ENCODE measurements around the gene ITPRID2. TPM values are rescaled to one million over a fixed set of nuclear protein-coding genes. Genes with fewer than 3 reads are reported as not detected.

Gene ITPRID2
- polyA plus RNA-seq, 3 donors, result 17.9 to 50.2 (median 23.0) TPM

GRCh38 chr2:181952404-181953226, 61.1 kb downstream of the ITPRID2 start:
- Histone ChIP-seq H3K27me3 (ENCODE audit: control insufficient read depth in 2 of 2, insufficient read depth in 2 of 2, low read length in 2 of 2) (no peaks in the 10 kb centered on the region), H3K4me1 (ENCODE audit: control insufficient read depth in 1 of 2, insufficient read depth in 2 of 2, low read length in 2 of 2) (peaks cover 6 to 7% of the 10 kb centered on the region in 2 donors), H3K4me2 (replicated peaks; ENCODE audit: extremely low read depth, low read length, poor library complexity, severe bottlenecking) (no peak overlapping the region), H2AFZ (ENCODE audit: insufficient read depth, low read depth, low read length, poor library complexity, severe bottlenecking) (no peak overlapping the region), H3K79me2 (ENCODE audit: insufficient read depth, low read length) (no peaks in the 10 kb centered on the region), H3K4me3 (replicated peaks in 1 of 3; ENCODE audit: low read depth in 2 of 3, low read length in 3 of 3) (no peak overlapping the region), H4K20me1 (ENCODE audit: insufficient read depth, low read length) (no peaks in the 10 kb centered on the region), H3K27ac (ENCODE audit: low read depth in 1 of 2, low read length in 2 of 2) (no peak overlapping the region), H3K9me3 (replicated peaks in 1 of 2; ENCODE audit: control insufficient read depth in 1 of 2, insufficient read depth in 1 of 2, low read length in 2 of 2) (no peaks in the 10 kb centered on the region), H3K9ac (ENCODE audit: insufficient read depth, low read length, poor library complexity, severe bottlenecking) (no peak overlapping the region), H3K36me3 (replicated peaks in 1 of 2; ENCODE audit: control insufficient read depth in 1 of 2, insufficient read depth in 2 of 2, low read length in 2 of 2) (no peaks in the 10 kb centered on the region)
- intact Hi-C loops (cut with micrococcal nuclease), result loop anchor here in 1 of 2 donors (10.0 kb wide), 1 partner anchor 208 kb away; no protein-coding TSS in a partner anchor
- DNase-seq, result no peak
- TF ChIP-seq, protein P1, sequence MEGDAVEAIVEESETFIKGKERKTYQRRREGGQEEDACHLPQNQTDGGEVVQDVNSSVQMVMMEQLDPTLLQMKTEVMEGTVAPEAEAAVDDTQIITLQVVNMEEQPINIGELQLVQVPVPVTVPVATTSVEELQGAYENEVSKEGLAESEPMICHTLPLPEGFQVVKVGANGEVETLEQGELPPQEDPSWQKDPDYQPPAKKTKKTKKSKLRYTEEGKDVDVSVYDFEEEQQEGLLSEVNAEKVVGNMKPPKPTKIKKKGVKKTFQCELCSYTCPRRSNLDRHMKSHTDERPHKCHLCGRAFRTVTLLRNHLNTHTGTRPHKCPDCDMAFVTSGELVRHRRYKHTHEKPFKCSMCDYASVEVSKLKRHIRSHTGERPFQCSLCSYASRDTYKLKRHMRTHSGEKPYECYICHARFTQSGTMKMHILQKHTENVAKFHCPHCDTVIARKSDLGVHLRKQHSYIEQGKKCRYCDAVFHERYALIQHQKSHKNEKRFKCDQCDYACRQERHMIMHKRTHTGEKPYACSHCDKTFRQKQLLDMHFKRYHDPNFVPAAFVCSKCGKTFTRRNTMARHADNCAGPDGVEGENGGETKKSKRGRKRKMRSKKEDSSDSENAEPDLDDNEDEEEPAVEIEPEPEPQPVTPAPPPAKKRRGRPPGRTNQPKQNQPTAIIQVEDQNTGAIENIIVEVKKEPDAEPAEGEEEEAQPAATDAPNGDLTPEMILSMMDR (IDR thresholded peaks at IDR 0.05), result no peak
- no CpG with 5 or more reads among the region's 1 CpG for WGBS (ENCODE audit: insufficient coverage)
- peaks cover 0 to 2% (median 0%) of the 10 kb centered on the region in 7 donors for H3K9me3 Mint-ChIP-seq
- H3K36me3 Mint-ChIP-seq, result no peaks in the 10 kb centered on the region
- H3K27ac Mint-ChIP-seq, result no peak overlapping the region
- peaks cover 11% of the 10 kb centered on the region for H3K4me1 Mint-ChIP-seq
- H3K4me3 Mint-ChIP-seq, result no peak overlapping the region
- H3K27me3 Mint-ChIP-seq (ENCODE audit: low read depth in 3 of 3), result peaks cover 0 to 4% (median 0%) of the 10 kb centered on the region in 3 donors

DNA sequence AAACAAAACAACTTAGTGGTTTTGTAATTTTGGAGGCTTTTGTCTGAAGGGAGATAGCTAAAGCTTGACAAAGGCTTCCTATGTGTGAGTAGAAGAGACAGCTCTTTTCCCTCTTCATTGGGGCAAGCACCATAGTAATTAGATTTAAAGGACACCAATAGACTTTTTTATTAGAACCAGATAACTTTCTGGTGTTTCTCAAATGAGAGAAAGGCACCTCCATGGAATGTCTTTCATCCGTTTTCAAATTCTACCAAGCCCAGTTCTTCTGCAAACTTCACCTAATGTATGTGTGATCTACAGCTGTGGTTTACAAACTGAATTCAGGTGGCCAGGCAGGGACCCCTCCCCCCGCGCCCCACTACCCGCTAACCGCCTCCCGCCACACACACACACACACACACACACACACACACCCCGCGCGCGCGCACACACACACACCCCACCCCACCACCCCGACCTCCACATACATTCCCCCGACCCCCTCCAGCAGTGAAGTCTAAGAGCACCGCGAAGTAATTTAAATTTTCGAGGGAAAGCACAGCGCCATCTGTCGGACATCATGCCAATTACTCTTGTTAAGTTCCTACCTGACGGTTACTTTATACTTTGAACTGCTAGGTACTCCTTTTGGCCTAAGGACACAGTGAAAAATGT, 62.5 kb downstream of the ITPRID2 start:
- Histone ChIP-seq H3K27me3 (ENCODE audit: control insufficient read depth in 2 of 2, insufficient read depth in 2 of 2, low read length in 2 of 2) (no peaks in the 10 kb centered on the region), H3K79me2 (ENCODE audit: insufficient read depth, low read length) (no peaks in the 10 kb centered on the region), H3K4me2 (replicated peaks; ENCODE audit: extremely low read depth, low read length, poor library complexity, severe bottlenecking) (peak overlapping the region; percentile 69), H4K20me1 (ENCODE audit: insufficient read depth, low read length) (no peaks in the 10 kb centered on the region), H3K36me3 (replicated peaks in 1 of 2; ENCODE audit: control insufficient read depth in 1 of 2, insufficient read depth in 2 of 2, low read length in 2 of 2) (no peaks in the 10 kb centered on the region), H3K9me3 (replicated peaks in 1 of 2; ENCODE audit: control insufficient read depth in 1 of 2, insufficient read depth in 1 of 2, low read length in 2 of 2) (no peaks in the 10 kb centered on the region), H3K4me3 (replicated peaks in 1 of 3; ENCODE audit: low read depth in 2 of 3, low read length in 3 of 3) (peak overlapping the region; percentile 18 to 63 (median 37)), H3K9ac (ENCODE audit: insufficient read depth, low read length, poor library complexity, severe bottlenecking) (peak overlapping the region; percentile 33), H3K4me1 (ENCODE audit: control insufficient read depth in 1 of 2, insufficient read depth in 2 of 2, low read length in 2 of 2) (peaks cover 6 to 7% of the 10 kb centered on the region in 2 donors), H3K27ac (ENCODE audit: low read depth in 1 of 2, low read length in 2 of 2) (no peak overlapping the region), H2AFZ (ENCODE audit: insufficient read depth, low read depth, low read length, poor library complexity, severe bottlenecking) (peak overlapping the region; percentile 65)
- 2% methylated on average over 6 of the region's 19 CpGs for WGBS (ENCODE audit: insufficient coverage)
- Mint-ChIP-seq H3K4me1 (peaks cover 11% of the 10 kb centered on the region), H3K27me3 (ENCODE audit: low read depth in 3 of 3) (peaks cover 0 to 2% (median 0%) of the 10 kb centered on the region in 3 donors), H3K9me3 (no peaks in the 10 kb centered on the region), H3K4me3 (peak overlapping the region; percentile 49 to 64), H3K27ac (peak overlapping the region in 2 of 7 donors; percentile 68 to 82), H3K36me3 (no peaks in the 10 kb centered on the region)
- DNase-seq, result peak; percentile 34 to 71 (median 53)
- intact Hi-C loops (cut with micrococcal nuclease), result loop anchor here in 1 of 2 donors (10.0 kb wide), 1 partner anchor 209 kb away; no protein-coding TSS in a partner anchor
- TF ChIP-seq, protein P1 (IDR thresholded peaks at IDR 0.05), result peak; percentile 72
